Measurements from ENCODE around the gene SORT1.

The SORT1 gene

DNA sequence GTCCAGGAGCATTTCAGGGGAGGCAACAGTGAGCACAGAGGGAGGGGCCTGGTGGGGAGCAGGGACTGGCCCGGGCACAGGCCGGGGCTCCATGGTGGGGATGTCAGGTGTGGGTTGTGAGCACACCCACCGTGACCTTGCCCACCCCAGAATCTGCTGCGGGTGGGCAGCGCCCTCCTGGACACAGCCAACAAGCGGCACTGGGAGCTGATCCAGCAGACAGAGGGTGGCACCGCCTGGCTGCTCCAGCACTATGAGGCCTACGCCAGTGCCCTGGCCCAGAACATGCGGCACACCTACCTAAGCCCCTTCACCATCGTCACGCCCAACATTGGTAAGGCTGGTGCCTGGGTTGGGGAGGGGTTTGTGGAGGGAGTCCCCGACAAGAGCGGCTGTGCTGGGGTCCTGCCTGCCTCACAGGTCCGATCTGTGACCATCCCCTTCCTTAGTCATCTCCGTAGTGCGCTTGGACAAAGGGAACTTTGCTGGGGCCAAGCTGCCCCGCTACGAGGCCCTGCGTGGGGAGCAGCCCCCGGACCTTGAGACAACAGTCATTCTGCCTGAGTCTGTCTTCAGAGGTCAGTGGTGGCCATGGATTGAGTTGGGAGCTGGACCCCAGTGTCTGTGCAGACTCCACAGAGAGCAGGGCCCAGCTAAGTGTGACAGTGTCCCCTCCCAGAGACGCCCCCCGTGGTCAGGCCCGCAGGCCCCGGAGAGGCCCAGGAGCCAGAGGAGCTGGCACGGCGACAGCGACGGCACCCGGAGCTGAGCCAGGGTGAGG lies 129.1 kb downstream of the SORT1 start:
- no peak for TF ChIP-seq EZH2phosphoT487 (conservative IDR thresholded peaks at IDR 0.05; ENCODE audit: low read length)
- H3K9me3 ChIP-seq (ENCODE audit: insufficient read depth, low read length) = no peaks in the 10 kb centered on the region
- H3F3A ChIP-seq (ENCODE audit: insufficient read depth) = no peaks in the 10 kb centered on the region
- H3K27me3 ChIP-seq (ENCODE audit: low read length) = no peaks in the 10 kb centered on the region
- H3K4me2 ChIP-seq (ENCODE audit: low read depth, low read length, poor library complexity, severe bottlenecking) = no peak overlapping the region
- no peak overlapping the region for H3K27ac ChIP-seq (ENCODE audit: low read depth, low read length)
- no peaks in the 10 kb centered on the region for H3K79me2 ChIP-seq (ENCODE audit: insufficient read depth, low read length)
- no peak overlapping the region for H2AFZ ChIP-seq (ENCODE audit: low read depth, low read length, severe bottlenecking)
- H3K9me2 ChIP-seq (replicated peaks; ENCODE audit: insufficient read depth, low read length) = no peaks in the 10 kb centered on the region
- no peak overlapping the region for H3K9ac ChIP-seq (ENCODE audit: low read length)
- H3K4me3 ChIP-seq (ENCODE audit: insufficient read depth, low read length, poor library complexity, severe bottlenecking) = no peak overlapping the region
- H4K20me1 ChIP-seq (ENCODE audit: low read depth, low read length) = no peaks in the 10 kb centered on the region
- H3K36me3 ChIP-seq (ENCODE audit: low read length) = no peaks in the 10 kb centered on the region

DNA sequence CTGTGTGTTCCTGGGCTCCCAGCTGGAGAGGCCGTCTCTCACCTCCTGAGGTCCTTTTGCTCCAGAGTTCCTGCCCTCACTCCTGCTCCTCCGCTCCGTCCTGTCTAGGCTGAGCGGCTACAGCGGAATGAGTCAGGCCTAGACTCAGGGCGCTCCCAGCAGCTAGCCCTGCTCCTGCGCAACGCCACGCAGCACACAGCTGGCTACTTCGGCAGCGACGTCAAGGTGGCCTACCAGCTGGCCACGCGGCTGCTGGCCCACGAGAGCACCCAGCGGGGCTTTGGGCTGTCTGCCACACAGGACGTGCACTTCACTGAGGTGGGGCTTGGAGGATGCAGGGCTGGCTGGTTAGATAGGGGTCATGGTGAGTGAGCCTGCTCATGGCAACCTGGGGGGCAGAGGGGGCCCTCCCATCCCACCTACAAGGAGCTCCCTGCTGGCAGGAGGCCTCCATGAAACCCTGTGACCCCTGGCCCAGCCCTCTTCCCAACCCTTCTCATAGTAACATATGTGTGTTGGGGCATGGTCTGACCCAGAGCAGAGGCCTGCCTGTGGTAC lies 129.9 kb downstream of the SORT1 start:
- no peak for TF ChIP-seq EZH2phosphoT487 (conservative IDR thresholded peaks at IDR 0.05; ENCODE audit: low read length)
- TF ChIP-seq, protein P1, sequence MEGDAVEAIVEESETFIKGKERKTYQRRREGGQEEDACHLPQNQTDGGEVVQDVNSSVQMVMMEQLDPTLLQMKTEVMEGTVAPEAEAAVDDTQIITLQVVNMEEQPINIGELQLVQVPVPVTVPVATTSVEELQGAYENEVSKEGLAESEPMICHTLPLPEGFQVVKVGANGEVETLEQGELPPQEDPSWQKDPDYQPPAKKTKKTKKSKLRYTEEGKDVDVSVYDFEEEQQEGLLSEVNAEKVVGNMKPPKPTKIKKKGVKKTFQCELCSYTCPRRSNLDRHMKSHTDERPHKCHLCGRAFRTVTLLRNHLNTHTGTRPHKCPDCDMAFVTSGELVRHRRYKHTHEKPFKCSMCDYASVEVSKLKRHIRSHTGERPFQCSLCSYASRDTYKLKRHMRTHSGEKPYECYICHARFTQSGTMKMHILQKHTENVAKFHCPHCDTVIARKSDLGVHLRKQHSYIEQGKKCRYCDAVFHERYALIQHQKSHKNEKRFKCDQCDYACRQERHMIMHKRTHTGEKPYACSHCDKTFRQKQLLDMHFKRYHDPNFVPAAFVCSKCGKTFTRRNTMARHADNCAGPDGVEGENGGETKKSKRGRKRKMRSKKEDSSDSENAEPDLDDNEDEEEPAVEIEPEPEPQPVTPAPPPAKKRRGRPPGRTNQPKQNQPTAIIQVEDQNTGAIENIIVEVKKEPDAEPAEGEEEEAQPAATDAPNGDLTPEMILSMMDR (IDR thresholded peaks at IDR 0.05; ENCODE audit: insufficient read depth, low read length, poor library complexity, severe bottlenecking) = no peak

DNA sequence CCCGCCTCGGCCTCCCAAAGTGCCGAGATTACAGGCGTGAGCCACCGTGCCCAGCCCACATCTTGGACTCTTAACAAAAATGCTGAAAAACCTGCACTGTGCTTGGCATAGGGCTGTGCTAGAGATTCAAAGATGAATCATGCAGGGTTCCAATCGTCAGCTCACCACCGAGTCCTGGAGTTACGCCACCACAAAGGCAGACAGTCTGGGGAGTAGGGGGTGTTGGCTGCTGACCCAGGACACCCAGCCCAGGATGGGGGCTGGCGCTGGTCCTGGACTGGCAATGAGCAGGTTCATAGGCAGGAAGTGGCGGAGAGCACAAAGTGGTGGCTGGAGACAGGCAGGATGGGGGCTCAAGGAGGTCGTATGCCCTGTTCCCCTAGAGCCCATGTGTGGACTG lies 130.8 kb downstream of the SORT1 start:
- H2AFZ ChIP-seq (ENCODE audit: low read depth, low read length, severe bottlenecking) = no peak overlapping the region
- H3K79me2 ChIP-seq (ENCODE audit: insufficient read depth, low read length) = no peaks in the 10 kb centered on the region
- H3K27ac ChIP-seq (ENCODE audit: low read depth, low read length) = no peak overlapping the region
- no peaks in the 10 kb centered on the region for H3F3A ChIP-seq (ENCODE audit: insufficient read depth)
- no peak overlapping the region for H3K4me2 ChIP-seq (ENCODE audit: low read depth, low read length, poor library complexity, severe bottlenecking)
- H3K9me3 ChIP-seq (ENCODE audit: insufficient read depth, low read length) = no peaks in the 10 kb centered on the region
- no peaks in the 10 kb centered on the region for H3K27me3 ChIP-seq (ENCODE audit: low read length)
- H3K4me3 ChIP-seq (ENCODE audit: insufficient read depth, low read length, poor library complexity, severe bottlenecking) = no peak overlapping the region
- no peaks in the 10 kb centered on the region for H4K20me1 ChIP-seq (ENCODE audit: low read depth, low read length)
- TF ChIP-seq, protein P1 (IDR thresholded peaks at IDR 0.05; ENCODE audit: insufficient read depth, low read length, poor library complexity, severe bottlenecking) = no peak
- no peaks in the 10 kb centered on the region for H3K9me2 ChIP-seq (replicated peaks; ENCODE audit: insufficient read depth, low read length)
- H3K36me3 ChIP-seq (ENCODE audit: low read length) = no peaks in the 10 kb centered on the region
- no peak overlapping the region for H3K9ac ChIP-seq (ENCODE audit: low read length)

More for the DNA sequence above, 129.9 kb downstream of the SORT1 start:
- Histone ChIP-seq H3K4me2 (ENCODE audit: low read depth, low read length, poor library complexity, severe bottlenecking) (no peak overlapping the region), H3K27ac (ENCODE audit: low read depth, low read length) (no peak overlapping the region), H3K27me3 (ENCODE audit: low read length) (no peaks in the 10 kb centered on the region), H2AFZ (ENCODE audit: low read depth, low read length, severe bottlenecking) (no peak overlapping the region), H3K79me2 (ENCODE audit: insufficient read depth, low read length) (no peaks in the 10 kb centered on the region), H3K9me3 (ENCODE audit: insufficient read depth, low read length) (no peaks in the 10 kb centered on the region), H3K9ac (ENCODE audit: low read length) (no peak overlapping the region), H3K36me3 (ENCODE audit: low read length) (no peaks in the 10 kb centered on the region), H3F3A (ENCODE audit: insufficient read depth) (no peaks in the 10 kb centered on the region), H3K4me3 (ENCODE audit: insufficient read depth, low read length, poor library complexity, severe bottlenecking) (no peak overlapping the region), H3K9me2 (replicated peaks; ENCODE audit: insufficient read depth, low read length) (no peaks in the 10 kb centered on the region), H4K20me1 (ENCODE audit: low read depth, low read length) (no peaks in the 10 kb centered on the region)

DNA sequence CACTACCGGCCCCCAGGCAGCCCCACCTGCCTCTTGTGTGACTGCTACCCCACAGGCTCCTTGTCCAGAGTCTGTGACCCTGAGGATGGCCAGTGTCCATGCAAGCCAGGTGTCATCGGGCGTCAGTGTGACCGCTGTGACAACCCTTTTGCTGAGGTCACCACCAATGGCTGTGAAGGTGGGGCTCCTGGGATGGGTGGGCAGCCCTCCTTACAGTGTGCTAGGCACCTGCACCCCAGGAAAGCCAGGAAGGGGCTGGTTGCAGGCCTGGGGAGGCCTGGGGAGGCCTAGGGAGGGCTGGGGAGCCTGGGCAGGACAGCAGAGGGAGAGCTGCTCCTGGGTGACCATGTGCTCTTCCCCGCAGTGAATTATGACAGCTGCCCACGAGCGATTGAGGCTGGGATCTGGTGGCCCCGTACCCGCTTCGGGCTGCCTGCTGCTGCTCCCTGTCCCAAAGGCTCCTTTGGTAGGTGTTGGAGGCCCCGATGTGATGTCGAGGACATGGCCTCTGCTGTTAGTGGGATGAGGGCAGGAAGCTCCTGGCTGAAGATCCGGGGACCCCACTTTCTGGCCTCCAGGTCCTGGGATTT lies 131.9 kb downstream of the SORT1 start:
- Histone ChIP-seq H3K27me3 (ENCODE audit: low read length) (no peaks in the 10 kb centered on the region), H3K9me3 (ENCODE audit: insufficient read depth, low read length) (no peaks in the 10 kb centered on the region), H3K4me2 (ENCODE audit: low read depth, low read length, poor library complexity, severe bottlenecking) (no peak overlapping the region), H2AFZ (ENCODE audit: low read depth, low read length, severe bottlenecking) (no peak overlapping the region), H3K36me3 (ENCODE audit: low read length) (no peaks in the 10 kb centered on the region), H3F3A (ENCODE audit: insufficient read depth) (no peaks in the 10 kb centered on the region), H4K20me1 (ENCODE audit: low read depth, low read length) (no peaks in the 10 kb centered on the region), H3K9me2 (replicated peaks; ENCODE audit: insufficient read depth, low read length) (no peaks in the 10 kb centered on the region), H3K79me2 (ENCODE audit: insufficient read depth, low read length) (no peaks in the 10 kb centered on the region), H3K4me3 (ENCODE audit: insufficient read depth, low read length, poor library complexity, severe bottlenecking) (no peak overlapping the region), H3K9ac (ENCODE audit: low read length) (no peak overlapping the region), H3K27ac (ENCODE audit: low read depth, low read length) (no peak overlapping the region)
- TF ChIP-seq EZH2phosphoT487 (conservative IDR thresholded peaks at IDR 0.05; ENCODE audit: low read length) = no peak
- TF ChIP-seq, protein P1 (IDR thresholded peaks at IDR 0.05; ENCODE audit: insufficient read depth, low read length, poor library complexity, severe bottlenecking) = no peak

Measured in SU-DHL-6 (cell line).